Effector memory CD8-positive, alpha-beta T cell (primary cell): Measurements from ENCODE around the gene APOBEC3G.

Experiments
- ATAC-seq: fragments of 150-1000 bp; cut with Tn5 transposase; replicated peaks from 2 replicates; pipeline ENCODE4 v1.10.0; 2021; ENCODE audit warnings: mild to moderate bottlenecking, moderate library complexity
- DNase-seq, 3 experiments: peaks; one replicate each; pipeline ENCODE4 v3.0.0; 2021
- H3K27ac Mint-ChIP-seq, 2 donors: one replicate each; pipeline ENCODE4 v1.8.0; 2022; ENCODE audit warnings: mild to moderate bottlenecking in 2 of 2, mixed read lengths in 2 of 2, moderate library complexity in 2 of 2
- H3K27me3 Mint-ChIP-seq, 2 donors: one replicate each; pipeline ENCODE4 v1.8.0; 2022; ENCODE audit warnings: mixed read lengths in 2 of 2
- H3K36me3 Mint-ChIP-seq: one replicate; pipeline ENCODE4 v1.8.0; 2022; ENCODE audit warnings: mild to moderate bottlenecking, moderate library complexity, mixed read lengths; ENCODE audit not compliant: insufficient read depth
- H3K4me1 Mint-ChIP-seq, 2 donors: one replicate each; pipeline ENCODE4 v1.8.0; 2022; ENCODE audit warnings: low read depth in 2 of 2, mixed read lengths in 2 of 2
- H3K4me3 Mint-ChIP-seq, 2 donors: one replicate each; pipeline ENCODE4 v1.8.0; 2022; ENCODE audit warnings: mild to moderate bottlenecking in 2 of 2, mixed read lengths in 2 of 2, moderate library complexity in 2 of 2
- H3K9me3 Mint-ChIP-seq, 2 donors: one replicate each; pipeline ENCODE4 v1.8.0; 2022; ENCODE audit warnings: mixed read lengths in 2 of 2

The APOBEC3G gene

GRCh38 chr22:39109361-39109760, 32.3 kb downstream of the APOBEC3G start:
- Mint-ChIP-seq H3K4me1 (peaks cover 1 to 3% of the 10 kb centered on the region in 2 donors), H3K9me3 (no peaks in the 10 kb centered on the region), H3K27me3 (no peaks in the 10 kb centered on the region), H3K4me3 (no peak overlapping the region), H3K36me3 (peaks cover 2% of the 10 kb centered on the region), H3K27ac (no peak overlapping the region)
- no peak for DNase-seq
- ATAC-seq = no peak

GRCh38 chr22:39110631-39111561, 33.8 kb downstream of the APOBEC3G start:
- Mint-ChIP-seq H3K27ac (peak overlapping the region; percentile 10 to 21), H3K4me3 (no peak overlapping the region), H3K36me3 (peaks cover 2% of the 10 kb centered on the region), H3K4me1 (peaks cover 11 to 13% of the 10 kb centered on the region in 2 donors), H3K9me3 (no peaks in the 10 kb centered on the region), H3K27me3 (no peaks in the 10 kb centered on the region)
- no peak for ATAC-seq
- DNase-seq = no peak

- peaks cover 27 to 37% of the 10 kb centered on the region in 2 donors for H3K4me1 Mint-ChIP-seq
- H3K27ac Mint-ChIP-seq = peak overlapping the region in 1 of 2 donors; percentile 50
- no peak for DNase-seq
- peaks cover 20% of the 10 kb centered on the region for H3K36me3 Mint-ChIP-seq
- H3K27me3 Mint-ChIP-seq = no peaks in the 10 kb centered on the region
- no peak overlapping the region for H3K4me3 Mint-ChIP-seq
- ATAC-seq = no peak
- H3K9me3 Mint-ChIP-seq = no peaks in the 10 kb centered on the region
Measured at GRCh38 chr22:39114112-39114511, 37.0 kb downstream of the APOBEC3G start.

GRCh38 chr22:39115570-39115969, 38.5 kb downstream of the APOBEC3G start:
- Mint-ChIP-seq H3K36me3 (peaks cover 17% of the 10 kb centered on the region), H3K9me3 (no peaks in the 10 kb centered on the region), H3K4me3 (peak overlapping the region; percentile 5 to 75), H3K4me1 (peaks cover 27 to 42% of the 10 kb centered on the region in 2 donors), H3K27me3 (no peaks in the 10 kb centered on the region), H3K27ac (peak overlapping the region; percentile 96 to 99)
- DNase-seq = no peak
- ATAC-seq = no peak

GRCh38 chr22:39115977-39116621, 39.0 kb downstream of the APOBEC3G start:
- DNase-seq (no peak), ATAC-seq (peak; percentile 51)
- Mint-ChIP-seq H3K36me3 (peaks cover 17% of the 10 kb centered on the region), H3K27ac (peak overlapping the region; percentile 96 to 99), H3K4me3 (peak overlapping the region; percentile 75 to 76), H3K9me3 (no peaks in the 10 kb centered on the region), H3K4me1 (peaks cover 28 to 45% of the 10 kb centered on the region in 2 donors), H3K27me3 (no peaks in the 10 kb centered on the region)

- DNase-seq (peak; percentile 64 to 79 (median 70)), ATAC-seq (peak; percentile 82)
- Mint-ChIP-seq H3K9me3 (no peaks in the 10 kb centered on the region), H3K27ac (peak overlapping the region; percentile 96 to 99), H3K4me3 (peak overlapping the region; percentile 75 to 76), H3K4me1 (peaks cover 33 to 59% of the 10 kb centered on the region in 2 donors), H3K36me3 (peaks cover 23% of the 10 kb centered on the region), H3K27me3 (no peaks in the 10 kb centered on the region)
Measured at GRCh38 chr22:39117585-39118191, 40.6 kb downstream of the APOBEC3G start.

GRCh38 chr22:39120983-39121382, 43.9 kb downstream of the APOBEC3G start:
- H3K4me1 Mint-ChIP-seq = peaks cover 23 to 48% of the 10 kb centered on the region in 2 donors
- H3K9me3 Mint-ChIP-seq = no peaks in the 10 kb centered on the region
- peak overlapping the region; percentile 59 to 78 for H3K27ac Mint-ChIP-seq
- H3K4me3 Mint-ChIP-seq = no peak overlapping the region
- ATAC-seq = no peak
- no peaks in the 10 kb centered on the region for H3K27me3 Mint-ChIP-seq
- H3K36me3 Mint-ChIP-seq = peaks cover 23% of the 10 kb centered on the region
- DNase-seq = no peak

- Mint-ChIP-seq H3K4me3 (no peak overlapping the region), H3K27me3 (no peaks in the 10 kb centered on the region), H3K9me3 (no peaks in the 10 kb centered on the region), H3K36me3 (peaks cover 12% of the 10 kb centered on the region), H3K27ac (no peak overlapping the region), H3K4me1 (peaks cover 12 to 31% of the 10 kb centered on the region in 2 donors)
- ATAC-seq (no peak), DNase-seq (no peak)
Measured at GRCh38 chr22:39122772-39123470, 45.8 kb downstream of the APOBEC3G start.

- Mint-ChIP-seq H3K9me3 (no peaks in the 10 kb centered on the region), H3K4me1 (peaks cover 7 to 23% of the 10 kb centered on the region in 2 donors), H3K27ac (no peak overlapping the region), H3K4me3 (no peak overlapping the region), H3K36me3 (peaks cover 6% of the 10 kb centered on the region), H3K27me3 (no peaks in the 10 kb centered on the region)
- no peak for DNase-seq
- no peak for ATAC-seq
Measured at GRCh38 chr22:39123751-39124581, 46.9 kb downstream of the APOBEC3G start.

GRCh38 chr22:39125622-39126021, 48.5 kb downstream of the APOBEC3G start:
- DNase-seq (no peak), ATAC-seq (no peak)
- no peaks in the 10 kb centered on the region for H3K9me3 Mint-ChIP-seq
- no peak overlapping the region for H3K4me3 Mint-ChIP-seq
- peaks cover 6% of the 10 kb centered on the region for H3K36me3 Mint-ChIP-seq
- peaks cover 7 to 16% of the 10 kb centered on the region in 2 donors for H3K4me1 Mint-ChIP-seq
- H3K27ac Mint-ChIP-seq = no peak overlapping the region
- no peaks in the 10 kb centered on the region for H3K27me3 Mint-ChIP-seq

GRCh38 chr22:39128508-39128907, 51.4 kb downstream of the APOBEC3G start:
- no peak for ATAC-seq

GRCh38 chr22:39129081-39129480, 52.0 kb downstream of the APOBEC3G start:
- no peak for DNase-seq

More at GRCh38 chr22:39128508-39128907, 51.4 kb downstream of the APOBEC3G start:
- no peaks in the 10 kb centered on the region for H3K27me3 Mint-ChIP-seq
- H3K27ac Mint-ChIP-seq = no peak overlapping the region
- H3K9me3 Mint-ChIP-seq = no peaks in the 10 kb centered on the region
- DNase-seq = no peak
- peaks cover 7% of the 10 kb centered on the region for H3K36me3 Mint-ChIP-seq
- H3K4me3 Mint-ChIP-seq = no peak overlapping the region
- peaks cover 0 to 4% of the 10 kb centered on the region in 2 donors for H3K4me1 Mint-ChIP-seq

More at GRCh38 chr22:39129081-39129480, 52.0 kb downstream of the APOBEC3G start:
- Mint-ChIP-seq H3K27ac (peak overlapping the region; percentile 13 to 38), H3K9me3 (no peaks in the 10 kb centered on the region), H3K4me1 (peaks cover 0 to 4% of the 10 kb centered on the region in 2 donors), H3K36me3 (peaks cover 7% of the 10 kb centered on the region), H3K4me3 (no peak overlapping the region), H3K27me3 (no peaks in the 10 kb centered on the region)
- ATAC-seq = no peak
